Right lobe of liver (tissue), 4 donors: Measurements from ENCODE around the gene ACTA1.

Experiments
- CTCF ChIP-seq, 4 donors: fragments of 200-600 bp in 3 of 4; fragments of 450-650 bp in 1 of 4; IDR thresholded peaks; one replicate each; pipeline versions ENCODE4 v1.5.1 to v1.8.0; 2016 to 2022; ENCODE audit warnings: antibody characterized with exemption in 4 of 4, mild to moderate bottlenecking in 2 of 4
- POLR2A ChIP-seq: fragments of 450-650 bp; IDR thresholded peaks from one replicate; pipeline ENCODE4 v1.6.1; 2017; ENCODE audit warnings: antibody characterized with exemption, mild to moderate bottlenecking
- donor health status: DM: no; HTN: no; CAD: no.
- donor health status: DM: no; HTN: no; CAD: no.
- donor health status: DM: no; HTN: yes; CAD: no.

GRCh38 chr1:229464672-229465071 lies 30.8 kb upstream of the ACTA1 start:
- no peak for TF ChIP-seq CTCF (IDR thresholded peaks at IDR 0.05)
- no peak for TF ChIP-seq POLR2A
